WI38 (cell line): Measurements from ENCODE around the gene CRYAA.
"Not testable (repeated sequence)": the region's sequence is repeated elsewhere in the genome, so short reads cannot be mapped to it uniquely, and the experiment has no call there.

Source experiments
- H3K4me3 ChIP-seq: 2 replicates; pipeline ENCODE4 v1.5.1; 2011; ENCODE audit warnings: low read depth, mild to moderate bottlenecking, control low read depth, low read length

CRYAA gene

GRCh38 chr21:43168708-43169107 lies at the start of gene CRYAA:
Gene CRYAA, plus strand, starts transcription at chr21:43169008. Its CDS starts 92 bp downstream, at chr21:43169100.
- not testable (repeated sequence) for H3K4me3 ChIP-seq

GRCh38 chr21:43130094-43130493 lies 38.7 kb upstream of the CRYAA start:
- H3K4me3 ChIP-seq = not testable (repeated sequence)

DNA sequence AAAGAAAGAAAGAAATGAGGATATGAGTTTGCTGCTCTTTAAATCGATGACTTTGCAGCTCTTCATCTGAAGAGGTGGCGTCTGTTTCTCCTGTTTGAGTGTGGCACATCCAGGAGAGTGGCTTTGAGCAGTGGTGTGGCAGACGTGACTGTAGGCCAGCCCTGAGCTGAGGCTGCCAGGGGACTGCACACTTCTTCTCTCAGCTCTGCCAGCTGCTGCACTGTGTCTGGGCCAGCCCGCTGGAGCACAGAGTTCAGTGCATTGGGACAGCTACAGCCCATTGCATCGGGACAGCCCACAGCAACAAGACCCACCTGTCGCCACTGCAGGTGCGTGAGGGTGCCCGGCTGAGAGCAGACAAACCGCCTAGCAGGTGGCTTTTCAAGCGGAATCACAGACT lies 34.3 kb upstream of the CRYAA start:
- not testable (repeated sequence) for H3K4me3 ChIP-seq

DNA sequence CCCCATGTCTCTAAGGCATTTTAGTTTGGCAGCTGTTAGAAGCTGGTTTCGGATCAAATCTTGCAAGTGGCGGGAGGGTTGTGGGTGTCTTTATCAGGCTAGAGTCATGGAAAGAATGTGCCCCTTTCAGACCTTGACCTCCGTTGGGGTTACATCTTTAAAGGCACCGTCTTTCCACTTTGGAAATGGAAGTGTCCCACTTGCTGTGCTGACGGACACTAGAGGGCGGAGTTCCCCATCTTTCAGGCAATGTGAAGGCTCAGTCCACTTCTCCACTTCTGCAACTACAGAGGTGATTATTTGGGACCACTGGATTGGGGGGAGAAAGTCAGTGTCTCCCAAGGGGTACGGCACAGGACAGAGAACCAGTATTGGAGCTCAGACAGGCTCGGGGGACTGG lies 29.9 kb upstream of the CRYAA start:
- H3K4me3 ChIP-seq = not testable (repeated sequence)

DNA sequence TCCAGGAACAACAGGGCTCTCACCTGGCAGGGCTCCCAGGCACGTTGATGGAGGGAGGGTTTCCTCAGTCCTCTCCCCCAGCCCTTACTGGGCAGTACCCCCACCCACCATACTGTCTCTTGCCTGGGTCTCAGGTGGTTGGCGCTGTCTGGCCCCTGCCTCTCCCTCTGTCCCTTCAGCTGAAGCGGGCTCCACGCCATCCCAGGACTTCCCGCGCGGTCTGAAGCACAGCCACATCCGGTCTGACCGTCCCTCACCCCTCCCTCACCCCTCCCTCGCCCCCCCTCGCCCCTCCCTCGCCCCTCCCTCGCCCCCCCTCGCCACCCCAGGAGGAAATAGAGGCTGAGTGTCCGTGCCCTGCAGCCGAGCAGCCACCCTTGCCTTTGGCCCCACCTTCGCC lies 27.4 kb upstream of the CRYAA start:
- H3K4me3 ChIP-seq = not testable (repeated sequence)

- H3K4me3 ChIP-seq = not testable (repeated sequence)
These were observed 22.2 kb upstream of the CRYAA start for GRCh38 chr21:43146637-43147036.

GRCh38 chr21:43147999-43148398 lies 20.8 kb upstream of the CRYAA start:
- H3K4me3 ChIP-seq = not testable (repeated sequence)

DNA sequence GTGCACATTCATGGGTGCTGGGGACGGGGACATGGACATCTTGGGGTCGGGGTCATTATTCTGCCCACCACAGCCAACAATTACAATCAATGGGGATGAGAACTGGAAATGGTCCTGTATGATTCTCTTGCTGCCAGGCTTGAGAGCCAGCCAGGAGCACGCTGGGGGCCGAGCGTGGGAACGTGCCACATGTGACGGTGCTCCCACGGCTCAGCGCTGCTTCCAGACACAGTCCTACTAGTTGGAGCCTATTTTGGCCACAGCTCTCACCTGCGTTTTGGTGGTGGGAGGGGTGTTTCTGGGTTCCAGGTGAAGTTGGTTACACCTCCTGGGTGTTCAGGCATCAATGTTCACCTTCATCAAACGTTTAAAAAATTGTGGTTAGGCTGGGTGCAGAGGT lies 19.5 kb upstream of the CRYAA start:
- H3K4me3 ChIP-seq = not testable (repeated sequence)

DNA sequence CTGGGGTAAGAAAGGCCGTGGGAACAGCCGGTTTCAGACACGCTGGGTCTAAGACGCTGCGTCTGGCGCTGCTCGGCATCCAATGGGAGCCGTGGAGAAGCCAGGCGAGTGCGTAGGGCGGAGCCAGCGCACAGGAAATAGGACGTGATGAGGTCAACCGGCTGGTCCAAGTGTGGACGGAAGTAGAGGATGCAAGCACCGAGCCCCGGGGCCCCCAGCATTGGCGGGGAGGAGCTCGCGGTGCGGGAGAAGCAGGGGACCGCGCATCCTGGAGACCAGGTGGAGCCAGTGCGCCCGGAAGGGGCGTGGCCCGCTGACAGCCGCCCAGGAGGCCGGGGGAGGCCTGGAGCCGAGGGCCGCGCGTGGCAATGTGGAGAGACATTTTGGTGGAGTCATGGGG lies 15.2 kb upstream of the CRYAA start:
- not testable (repeated sequence) for H3K4me3 ChIP-seq

DNA sequence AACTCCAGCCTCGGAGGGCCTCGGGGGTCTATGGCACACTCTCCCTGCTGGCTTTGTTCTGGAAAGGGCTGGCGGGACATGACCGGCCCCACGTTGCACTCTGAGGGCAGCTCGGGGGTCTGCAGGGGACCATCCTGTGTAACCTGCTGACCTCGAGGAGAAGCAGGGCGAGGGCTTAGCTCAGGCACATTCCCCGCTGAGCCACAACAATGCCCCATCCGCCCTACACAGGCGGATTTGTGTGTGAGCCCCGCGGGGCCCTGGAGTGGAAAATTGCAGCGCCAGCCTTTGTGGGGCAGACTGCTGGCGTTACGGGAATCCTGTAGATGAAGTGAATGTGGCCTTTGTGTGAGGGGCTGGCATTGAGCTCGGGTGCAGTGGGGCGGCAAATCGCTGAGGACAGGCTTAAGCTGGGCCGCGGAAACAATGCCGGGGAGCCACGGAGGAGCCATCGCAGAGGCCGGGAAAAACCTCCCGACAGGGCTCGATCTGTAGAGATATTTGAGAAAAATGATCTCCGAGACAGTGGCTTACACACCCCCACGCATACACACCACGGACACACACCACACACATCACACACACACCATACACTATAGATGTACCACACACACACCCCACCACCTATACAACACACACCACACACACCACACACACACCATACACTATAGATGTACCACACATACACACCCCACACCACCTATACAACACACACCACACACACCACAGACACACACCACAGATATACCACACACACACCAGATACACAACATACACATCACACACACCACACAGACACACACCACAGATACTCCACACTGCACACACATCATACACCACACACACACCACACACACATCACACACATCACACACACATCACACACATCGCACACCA lies 9.3 kb upstream of the CRYAA start:
- not testable (repeated sequence) for H3K4me3 ChIP-seq

GRCh38 chr21:43161826-43162707 lies 6.7 kb upstream of the CRYAA start:
- not testable (repeated sequence) for H3K4me3 ChIP-seq

DNA sequence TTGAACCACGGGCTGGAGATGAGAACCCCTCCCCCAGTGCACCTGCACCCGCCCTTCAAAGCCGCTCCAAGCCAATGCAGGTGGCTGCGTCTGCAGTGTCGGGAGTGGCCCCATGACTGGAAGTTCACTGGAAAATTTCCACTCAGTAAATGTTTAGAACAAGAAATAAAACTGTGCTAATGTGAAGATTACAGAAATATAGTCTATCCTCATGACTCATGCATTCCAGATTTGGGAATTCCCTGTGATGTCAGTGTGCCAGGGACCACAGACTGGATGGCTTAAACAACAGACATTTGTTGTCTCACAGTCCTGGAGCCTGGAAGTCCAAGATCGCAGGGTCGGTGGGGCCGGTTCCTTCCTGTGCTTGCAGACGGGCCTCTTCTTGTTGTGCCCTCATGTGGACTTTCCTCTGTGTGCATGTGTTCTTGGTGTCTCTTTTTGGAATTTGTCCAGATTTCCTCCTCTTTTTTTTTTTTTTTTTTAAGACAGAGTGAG lies 6.1 kb upstream of the CRYAA start:
- H3K4me3 ChIP-seq = not testable (repeated sequence)

- H3K4me3 ChIP-seq = not testable (repeated sequence)
These were observed 4.0 kb upstream of the CRYAA start for GRCh38 chr21:43164823-43165222.

GRCh38 chr21:43165734-43166133 lies 3.1 kb upstream of the CRYAA start:
- H3K4me3 ChIP-seq = not testable (repeated sequence)

DNA sequence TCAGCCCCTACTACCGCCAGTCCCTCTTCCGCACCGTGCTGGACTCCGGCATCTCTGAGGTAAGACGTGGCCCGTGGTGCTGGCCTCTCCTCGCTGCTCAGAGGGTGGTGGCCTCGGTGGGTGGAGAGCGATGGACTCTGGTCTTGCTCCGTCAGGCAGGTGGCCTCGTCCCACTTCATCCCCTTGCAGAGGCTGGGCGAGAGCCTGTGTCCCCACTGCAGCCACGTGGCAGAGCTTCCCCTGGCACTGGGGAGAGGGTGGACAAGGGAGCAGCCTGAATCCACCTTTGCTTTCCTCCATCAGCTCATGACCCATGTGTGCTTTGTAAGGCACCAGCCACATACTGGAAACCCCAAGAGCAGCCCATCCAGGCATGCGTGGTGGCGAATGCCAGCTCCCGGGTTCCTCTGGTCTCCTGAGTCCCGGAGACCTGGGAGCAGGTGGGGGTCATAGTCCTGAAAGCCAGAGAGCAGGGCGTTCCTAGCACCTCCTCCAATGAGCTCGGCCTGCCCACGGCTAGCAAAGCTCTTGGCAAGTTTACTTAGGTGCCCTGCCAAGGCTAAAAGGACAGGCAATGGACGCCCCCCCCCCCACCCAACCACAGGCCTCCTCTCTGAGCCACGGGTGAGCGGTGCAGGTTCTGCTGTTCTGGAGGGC lies 550 bp downstream of the CRYAA start:
- not testable (repeated sequence) for H3K4me3 ChIP-seq

- not testable (repeated sequence) for H3K4me3 ChIP-seq
These were observed 1.1 kb downstream of the CRYAA start for GRCh38 chr21:43169891-43170290.

DNA sequence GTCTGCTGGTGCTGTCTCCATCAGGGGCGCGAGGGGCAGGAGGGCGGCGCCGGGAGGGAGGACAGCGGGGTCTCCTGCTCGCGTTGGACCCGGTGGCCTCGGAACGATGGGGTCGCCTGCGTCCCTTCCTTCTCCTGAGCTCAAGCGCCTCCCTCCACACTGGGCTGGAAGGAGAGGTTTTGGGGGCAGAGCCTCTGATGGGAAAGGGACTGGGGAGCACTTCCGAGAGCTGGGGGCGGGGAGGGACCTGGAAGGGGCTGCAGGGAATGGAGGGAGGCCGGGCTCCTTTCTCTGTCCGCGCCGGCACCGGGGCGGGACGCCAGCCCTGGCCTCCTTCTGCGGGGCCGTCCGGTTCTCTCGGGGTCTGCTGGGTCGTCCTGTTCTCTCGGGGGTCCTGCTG lies 4.0 kb downstream of the CRYAA start:
- H3K4me3 ChIP-seq = not testable (repeated sequence)

DNA sequence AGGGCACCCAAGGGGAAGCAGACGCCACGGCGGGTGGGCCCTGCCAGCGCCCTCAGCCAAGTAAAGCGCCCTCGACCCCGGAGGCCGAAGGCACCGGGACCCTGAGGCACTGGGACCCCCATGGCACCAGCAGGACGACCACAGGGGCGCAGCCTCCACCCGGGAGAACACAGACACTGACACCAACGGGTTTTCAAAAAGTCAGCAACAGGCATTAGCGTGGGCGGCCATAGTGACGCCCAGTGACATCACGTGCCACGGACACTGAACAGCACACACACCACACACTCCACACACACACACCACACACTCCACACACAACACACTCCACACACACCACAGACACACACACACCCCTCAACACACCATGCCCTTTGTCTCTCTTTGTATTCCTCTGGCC lies 4.6 kb downstream of the CRYAA start:
- not testable (repeated sequence) for H3K4me3 ChIP-seq

- H3K4me3 ChIP-seq = not testable (repeated sequence)
These were observed 5.1 kb downstream of the CRYAA start for GRCh38 chr21:43173930-43174329.

- H3K4me3 ChIP-seq = not testable (repeated sequence)
These were observed 6.2 kb downstream of the CRYAA start for GRCh38 chr21:43174998-43175397.

GRCh38 chr21:43176621-43177020 lies 7.8 kb downstream of the CRYAA start:
- not testable (repeated sequence) for H3K4me3 ChIP-seq
